ENCODE results near the gene MAN1A1.

- TF ChIP-seq POLR2A (IDR thresholded peaks at IDR 0.05) (no peak), CTCF (IDR thresholded peaks at IDR 0.05) (no peak)
These were observed 20.4 kb downstream of the MAN1A1 start for GRCh38 chr6:119328892-119329793.

Measured in body of pancreas (tissue), 4 donors.